ENCODE measurements around the gene KCNJ2. TPM values are rescaled to one million over a fixed set of nuclear protein-coding genes. Genes with fewer than 3 reads are reported as not detected.

The KCNJ2 gene
- total RNA-seq, 4 donors from 2014 or later = 0.93 to 4.3 (median 1.7) TPM

DNA sequence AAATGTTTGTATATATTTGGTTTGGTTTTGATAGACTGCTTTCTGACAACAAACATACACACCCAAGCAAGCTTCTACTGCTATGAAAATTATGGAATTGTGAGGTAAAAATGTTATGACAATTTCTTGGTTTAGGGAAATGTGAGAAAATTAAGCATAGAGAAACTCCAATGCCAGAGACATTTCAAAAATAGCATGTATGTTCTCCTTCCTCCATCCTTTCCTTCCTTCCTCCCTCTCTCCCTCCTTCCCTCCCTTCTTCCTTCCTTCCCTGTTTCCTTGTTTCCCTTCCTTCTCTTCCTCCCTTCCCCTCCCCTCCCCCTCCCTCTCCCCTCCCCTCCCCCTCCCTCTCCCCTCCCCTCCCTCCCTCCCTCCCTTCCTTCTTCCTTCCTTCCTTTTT, 14.9 kb downstream of the KCNJ2 start:
- no peak for DNase-seq
- no peaks in the 10 kb centered on the region for H3K4me1 ChIP-seq
- H3K27ac ChIP-seq = no peak overlapping the region
- no peak overlapping the region for H3K4me3 ChIP-seq (replicated peaks in 1 of 3)
- H3K9me3 ChIP-seq = no peaks in the 10 kb centered on the region
- H3K27me3 ChIP-seq = no peaks in the 10 kb centered on the region
- TF ChIP-seq, protein P1, sequence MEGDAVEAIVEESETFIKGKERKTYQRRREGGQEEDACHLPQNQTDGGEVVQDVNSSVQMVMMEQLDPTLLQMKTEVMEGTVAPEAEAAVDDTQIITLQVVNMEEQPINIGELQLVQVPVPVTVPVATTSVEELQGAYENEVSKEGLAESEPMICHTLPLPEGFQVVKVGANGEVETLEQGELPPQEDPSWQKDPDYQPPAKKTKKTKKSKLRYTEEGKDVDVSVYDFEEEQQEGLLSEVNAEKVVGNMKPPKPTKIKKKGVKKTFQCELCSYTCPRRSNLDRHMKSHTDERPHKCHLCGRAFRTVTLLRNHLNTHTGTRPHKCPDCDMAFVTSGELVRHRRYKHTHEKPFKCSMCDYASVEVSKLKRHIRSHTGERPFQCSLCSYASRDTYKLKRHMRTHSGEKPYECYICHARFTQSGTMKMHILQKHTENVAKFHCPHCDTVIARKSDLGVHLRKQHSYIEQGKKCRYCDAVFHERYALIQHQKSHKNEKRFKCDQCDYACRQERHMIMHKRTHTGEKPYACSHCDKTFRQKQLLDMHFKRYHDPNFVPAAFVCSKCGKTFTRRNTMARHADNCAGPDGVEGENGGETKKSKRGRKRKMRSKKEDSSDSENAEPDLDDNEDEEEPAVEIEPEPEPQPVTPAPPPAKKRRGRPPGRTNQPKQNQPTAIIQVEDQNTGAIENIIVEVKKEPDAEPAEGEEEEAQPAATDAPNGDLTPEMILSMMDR (IDR thresholded peaks at IDR 0.05) = no peak
- no peak for TF ChIP-seq POLR2A (IDR thresholded peaks at IDR 0.05)
- intact Hi-C loops (cut with DNase I) = no loop called here
- H3K36me3 ChIP-seq = no peaks in the 10 kb centered on the region

DNA sequence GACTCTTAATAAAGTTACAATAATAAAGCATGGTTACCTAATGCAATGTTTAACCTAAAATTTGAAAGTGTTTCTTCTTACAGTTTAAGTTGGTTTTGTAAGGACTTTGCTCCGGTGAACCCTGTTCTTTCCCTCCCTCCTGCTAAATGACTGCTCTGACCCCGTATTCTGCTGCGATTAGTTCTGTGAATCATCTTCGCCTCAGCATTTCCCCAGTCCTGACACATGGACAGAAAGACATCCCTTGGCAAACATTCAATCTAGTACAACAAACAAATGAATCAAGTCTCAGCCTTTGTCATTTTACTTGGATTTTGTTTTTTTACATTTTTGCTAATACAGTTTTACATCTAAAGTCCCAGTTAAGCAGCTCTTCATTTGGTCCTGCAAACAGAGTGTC, 15.4 kb downstream of the KCNJ2 start:
- intact Hi-C loops (cut with DNase I) = no loop called here
- WGBS, 2 donors = 82 to 88% methylated on average over 4 of the region's 4 CpGs
- no peaks in the 10 kb centered on the region for H3K27me3 ChIP-seq

DNA sequence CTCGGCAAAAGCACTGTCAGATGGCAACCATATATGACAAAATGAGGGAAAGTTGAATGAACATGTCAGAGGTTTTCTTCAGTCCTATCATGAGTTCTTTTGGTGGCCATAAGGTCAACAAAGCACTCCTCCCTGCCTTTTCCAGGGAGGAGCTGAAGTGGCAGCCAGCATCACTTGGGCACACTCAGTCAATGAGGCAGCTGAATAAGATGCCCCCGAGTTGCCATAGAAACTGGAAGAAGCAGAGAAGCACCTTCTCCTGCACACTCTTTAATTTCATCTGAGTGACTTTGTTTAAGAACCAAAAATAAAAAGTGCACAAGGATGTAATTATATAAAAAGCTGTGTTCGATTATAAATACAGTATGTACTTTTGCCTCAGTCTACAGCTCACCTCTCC, 16.0 kb downstream of the KCNJ2 start:
- no peak for TF ChIP-seq POLR2A (IDR thresholded peaks at IDR 0.05)
- TF ChIP-seq, protein P1 (IDR thresholded peaks at IDR 0.05) = no peak
- intact Hi-C loops (cut with DNase I) = no loop called here
- no peaks in the 10 kb centered on the region for H3K36me3 ChIP-seq
- H3K4me3 ChIP-seq (replicated peaks in 1 of 3) = no peak overlapping the region
- H3K27me3 ChIP-seq = no peaks in the 10 kb centered on the region
- no peaks in the 10 kb centered on the region for H3K4me1 ChIP-seq
- 93 to 94% methylated on average over 3 of the region's 3 CpGs for WGBS, 2 donors
- H3K9me3 ChIP-seq = no peaks in the 10 kb centered on the region
- no peak overlapping the region for H3K27ac ChIP-seq
- DNase-seq = no peak

More for the DNA sequence above, 15.4 kb downstream of the KCNJ2 start:
- no peaks in the 10 kb centered on the region for H3K4me1 ChIP-seq
- no peaks in the 10 kb centered on the region for H3K9me3 ChIP-seq
- no peak overlapping the region for H3K27ac ChIP-seq
- no peak overlapping the region for H3K4me3 ChIP-seq (replicated peaks in 1 of 3)
- no peak for DNase-seq
- no peaks in the 10 kb centered on the region for H3K36me3 ChIP-seq
- TF ChIP-seq, protein P1 (IDR thresholded peaks at IDR 0.05) = no peak
- no peak for TF ChIP-seq POLR2A (IDR thresholded peaks at IDR 0.05)

DNA sequence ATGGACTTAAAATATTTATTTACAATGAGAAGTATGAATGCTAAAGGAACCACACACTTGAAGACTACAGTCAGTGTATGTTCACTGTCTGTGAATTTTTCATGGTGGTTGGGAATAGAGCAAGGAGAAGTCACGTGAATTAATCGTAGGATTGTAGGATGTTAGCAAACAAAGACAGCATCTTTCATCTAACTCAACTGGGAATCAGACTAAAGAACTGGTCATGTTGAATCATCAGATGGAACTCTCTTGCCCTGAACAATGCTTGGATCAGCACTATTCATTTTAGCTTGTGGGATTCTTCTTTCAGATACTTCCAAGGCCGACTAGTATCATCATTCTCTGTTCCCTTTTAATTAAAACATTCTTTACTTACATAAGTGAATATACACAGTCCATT, 18.1 kb downstream of the KCNJ2 start:
- WGBS, 2 donors = 93 to 94% methylated on average over 3 of the region's 3 CpGs
- intact Hi-C loops (cut with DNase I) = no loop called here
- no peak overlapping the region for H3K4me3 ChIP-seq (replicated peaks in 1 of 3)
- H3K27ac ChIP-seq = no peak overlapping the region
- H3K36me3 ChIP-seq = no peaks in the 10 kb centered on the region
- TF ChIP-seq POLR2A (IDR thresholded peaks at IDR 0.05) = no peak
- TF ChIP-seq, protein P1 (IDR thresholded peaks at IDR 0.05) = no peak
- no peaks in the 10 kb centered on the region for H3K27me3 ChIP-seq
- no peaks in the 10 kb centered on the region for H3K4me1 ChIP-seq
- DNase-seq = no peak
- H3K9me3 ChIP-seq = no peaks in the 10 kb centered on the region

DNA sequence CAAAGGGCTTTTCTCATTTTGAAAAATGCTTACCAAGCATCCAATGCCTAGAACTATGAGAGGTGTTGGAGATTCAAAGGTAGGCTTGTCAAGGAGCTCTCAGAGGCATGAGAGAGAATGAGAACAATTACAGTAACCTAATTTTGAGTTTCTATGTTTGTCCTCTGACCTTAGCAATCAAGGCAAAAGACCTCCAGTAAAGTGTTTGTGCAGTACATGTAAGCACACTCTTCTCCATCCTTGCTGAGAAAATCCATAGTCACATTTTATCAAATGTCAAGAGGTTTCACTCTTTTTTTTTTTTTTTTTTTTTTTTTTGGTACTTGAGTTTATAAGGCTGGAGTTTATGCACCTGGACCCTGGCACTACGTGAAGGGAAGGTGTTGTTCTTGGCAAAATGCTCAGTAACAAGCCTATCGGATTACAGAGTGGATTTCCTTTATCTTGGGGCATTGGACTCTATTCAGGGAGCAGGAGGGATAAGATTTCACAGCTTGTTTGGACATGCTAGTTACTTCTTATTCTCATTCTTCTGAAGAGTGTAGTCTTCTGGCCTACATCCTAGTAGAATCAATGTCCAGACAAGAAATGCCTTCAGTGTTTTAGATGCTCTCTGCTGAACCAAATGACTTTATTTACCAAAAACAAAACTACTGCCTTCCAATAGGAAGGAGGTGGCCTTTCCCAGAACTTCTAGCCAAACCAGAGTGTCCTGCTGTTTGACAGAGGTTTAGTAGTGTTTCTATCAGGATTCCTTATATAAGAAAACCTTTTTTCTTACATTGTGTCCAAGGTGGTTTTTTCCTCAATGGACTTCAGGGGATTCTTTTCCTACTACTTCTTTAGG, 21.9 kb downstream of the KCNJ2 start:
- Histone ChIP-seq H3K4me3 (replicated peaks in 1 of 3) (no peak overlapping the region), H3K36me3 (no peaks in the 10 kb centered on the region), H3K4me1 (no peaks in the 10 kb centered on the region), H3K27ac (no peak overlapping the region), H3K27me3 (no peaks in the 10 kb centered on the region), H3K9me3 (no peaks in the 10 kb centered on the region)
- DNase-seq = no peak
- no peak for TF ChIP-seq POLR2A (IDR thresholded peaks at IDR 0.05)
- TF ChIP-seq, protein P1 (IDR thresholded peaks at IDR 0.05) = no peak
- intact Hi-C loops (cut with DNase I) = no loop called here
- WGBS, 2 donors = 28 to 35% methylated on average over 2 of the region's 2 CpGs

All from thyroid gland (tissue), 4 donors.